Measurements from ENCODE around the gene GMPR. TPM values are rescaled to one million over a fixed set of nuclear protein-coding genes. Genes with fewer than 3 reads are reported as not detected.

The GMPR gene
- total RNA-seq, 1 experiment from 2014 or later = 2.9 TPM

Small RNA genes lying within 50 kb of the gene (small RNA-seq; reads per million reads assigned to genes)
- gene RF00019 (not detected), gene RNU6-1114P (not detected)

Other genes with a start within 250 kb of the GMPR start
- gene MYLIP, start 109.5 kb upstream of the GMPR start, total RNA-seq (2014; rRNA removed; shearing (Covaris generic)) = 6.1 and 6.7 TPM in 2 replicates

Measured in HT1080 (cell line).